Prostate gland (tissue), 2 donors: Measurements from ENCODE around the gene TTC34. TPM values are rescaled to one million over a fixed set of nuclear protein-coding genes. Genes with fewer than 3 reads are reported as not detected.

Experiments
- DNase-seq: peaks from one replicate; pipeline ENCODE4 v3.0.0-alpha.2; 2019; ENCODE audit warnings: low spot score
- H3K27ac ChIP-seq, 2 donors: fragments of 200-600 bp; sonication (generic); 2 replicates each; pipeline ENCODE4 v1.5.1; 2017 to 2019
- H3K27me3 ChIP-seq: fragments of 200-600 bp; sonication (generic); replicated peaks from 2 replicates; pipeline ENCODE4 v1.5.1; 2019; ENCODE audit not compliant: insufficient read depth
- H3K36me3 ChIP-seq, 2 donors: fragments of 200-600 bp; sonication (generic); 1 replicate in 1 of 2; 2 replicates in 1 of 2; pipeline versions ENCODE4 v1.5.1 to v1.8.1; 2017 to 2019
- H3K4me1 ChIP-seq: fragments of 200-600 bp; sonication (generic); replicated peaks from 2 replicates; pipeline ENCODE4 v1.5.1; 2019
- H3K4me3 ChIP-seq, 2 donors: fragments of 200-600 bp; sonication (generic); 2 replicates each; pipeline ENCODE4 v1.5.1; 2017 to 2019
- H3K9me3 ChIP-seq: fragments of 200-600 bp; sonication (generic); 2 replicates; pipeline ENCODE4 v1.5.1; 2017
- POLR2A ChIP-seq: fragments of 450-650 bp; IDR thresholded peaks from one replicate; pipeline ENCODE4 v1.6.1; 2016; ENCODE audit warnings: antibody characterized with exemption, mild to moderate bottlenecking
- POLR2AphosphoS5 ChIP-seq: sonication (generic); formaldehyde crosslinking; IDR thresholded peaks from one replicate; pipeline ENCODE4 v1.6.1; 2017; ENCODE audit warnings: antibody characterized with exemption
- WGBS: methylation state at CpG from one replicate; pipeline ENCODE4 v1.1.5; 2018; 5-methylcytosine and 5-hydroxymethylcytosine counted together
- intact Hi-C: fragments of 100-400 bp; cut with DNase I; formaldehyde crosslinking; loops from one replicate; pipeline ENCODE4 v1.14.2; 2022
- total RNA-seq, 2 donors: library from RNA; depleted of rRNA; stranded (reverse); fragments of >200 nt; gene quantifications; one replicate each; pipeline ENCODE4 v1.1.0, GENCODE V29; 2016
- TF ChIP-seq, protein P1 (sequence below), 4 experiments: fragments of 200-600 bp in 2 of 4; fragments of 450-650 bp in 2 of 4; sonication (generic) in 2 of 4; IDR thresholded peaks; 1 replicate in 3 of 4; 2 replicates in 1 of 4; pipeline ENCODE4 v1.5.1; 2016 to 2019; ENCODE audit warnings: antibody characterized with exemption in 4 of 4, mild to moderate bottlenecking in 2 of 4, moderate library complexity in 2 of 4

Gene TTC34
- total RNA-seq, 2 donors from 2014 or later, result 0.32 to 1.2 TPM

GRCh38 chr1:2611621-2612437 is 189.7 kb downstream of the TTC34 start:
- Histone ChIP-seq H3K36me3 (no peaks in the 10 kb centered on the region), H3K9me3 (no peaks in the 10 kb centered on the region)
- no peak for DNase-seq

GRCh38 chr1:2611031-2611501 is 190.4 kb downstream of the TTC34 start:
- Histone ChIP-seq H3K9me3 (no peaks in the 10 kb centered on the region), H3K27ac (no peak overlapping the region), H3K27me3 (no peaks in the 10 kb centered on the region), H3K36me3 (no peaks in the 10 kb centered on the region), H3K4me1 (no peaks in the 10 kb centered on the region), H3K4me3 (no peak overlapping the region)
- TF ChIP-seq, protein P1, sequence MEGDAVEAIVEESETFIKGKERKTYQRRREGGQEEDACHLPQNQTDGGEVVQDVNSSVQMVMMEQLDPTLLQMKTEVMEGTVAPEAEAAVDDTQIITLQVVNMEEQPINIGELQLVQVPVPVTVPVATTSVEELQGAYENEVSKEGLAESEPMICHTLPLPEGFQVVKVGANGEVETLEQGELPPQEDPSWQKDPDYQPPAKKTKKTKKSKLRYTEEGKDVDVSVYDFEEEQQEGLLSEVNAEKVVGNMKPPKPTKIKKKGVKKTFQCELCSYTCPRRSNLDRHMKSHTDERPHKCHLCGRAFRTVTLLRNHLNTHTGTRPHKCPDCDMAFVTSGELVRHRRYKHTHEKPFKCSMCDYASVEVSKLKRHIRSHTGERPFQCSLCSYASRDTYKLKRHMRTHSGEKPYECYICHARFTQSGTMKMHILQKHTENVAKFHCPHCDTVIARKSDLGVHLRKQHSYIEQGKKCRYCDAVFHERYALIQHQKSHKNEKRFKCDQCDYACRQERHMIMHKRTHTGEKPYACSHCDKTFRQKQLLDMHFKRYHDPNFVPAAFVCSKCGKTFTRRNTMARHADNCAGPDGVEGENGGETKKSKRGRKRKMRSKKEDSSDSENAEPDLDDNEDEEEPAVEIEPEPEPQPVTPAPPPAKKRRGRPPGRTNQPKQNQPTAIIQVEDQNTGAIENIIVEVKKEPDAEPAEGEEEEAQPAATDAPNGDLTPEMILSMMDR (IDR thresholded peaks at IDR 0.05), result no peak
- TF ChIP-seq POLR2AphosphoS5 (no peak), POLR2A (no peak)
- 7% methylated on average over 17 of the region's 24 CpGs for WGBS
- DNase-seq, result no peak
- intact Hi-C loops, result no loop called here

More at GRCh38 chr1:2611621-2612437, 189.7 kb downstream of the TTC34 start:
- Histone ChIP-seq H3K4me3 (no peak overlapping the region), H3K27ac (no peak overlapping the region), H3K4me1 (no peaks in the 10 kb centered on the region), H3K27me3 (no peaks in the 10 kb centered on the region)
- WGBS, result 87% methylated on average over 16 of the region's 19 CpGs
- intact Hi-C loops, result no loop called here
- TF ChIP-seq POLR2A (no peak), POLR2AphosphoS5 (no peak)
- TF ChIP-seq, protein P1 (IDR thresholded peaks at IDR 0.05), result no peak

DNA sequence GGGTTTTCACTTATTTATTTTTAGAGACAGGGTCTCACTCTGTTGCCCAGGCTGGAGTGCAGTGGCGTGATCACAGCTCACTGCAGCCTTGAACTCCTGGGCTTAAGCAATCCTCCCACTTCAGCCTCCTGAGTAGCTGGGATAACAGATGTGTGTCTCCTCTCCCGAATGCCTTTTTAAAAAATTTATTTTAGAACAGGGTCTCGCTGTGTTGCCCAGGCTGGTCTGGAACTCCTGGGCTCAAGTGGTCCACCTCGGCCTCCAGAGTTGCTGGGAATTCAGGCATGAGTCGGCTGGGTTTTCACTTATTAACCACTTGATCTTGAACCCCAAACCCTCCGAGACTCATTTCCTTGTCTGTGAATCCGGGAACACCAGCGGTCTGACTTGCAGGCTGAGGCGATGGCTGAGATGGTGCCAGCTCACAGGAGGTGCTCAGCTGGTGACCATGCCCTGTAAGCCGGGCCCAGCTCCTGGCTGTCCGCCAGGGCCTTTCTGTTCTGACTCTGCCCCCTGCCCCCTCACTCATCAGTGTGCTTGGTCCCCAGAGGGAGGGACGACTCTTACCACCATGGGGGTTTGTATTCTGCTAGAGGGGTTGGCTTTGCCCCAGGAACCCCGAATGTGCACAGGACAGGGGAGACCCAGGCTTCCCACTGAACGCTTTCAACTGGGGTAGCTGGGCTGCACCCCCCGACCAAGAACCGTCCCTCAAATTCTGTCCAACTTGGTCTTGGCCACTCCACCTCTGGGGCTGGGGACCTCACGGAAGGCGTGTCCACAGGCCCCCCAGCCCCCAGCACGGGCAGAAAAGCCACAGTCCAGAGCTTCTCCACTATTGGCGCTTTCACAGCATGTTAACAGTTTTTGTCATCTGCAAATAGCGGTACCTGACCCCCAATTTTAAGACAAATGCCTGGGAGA is 191.2 kb downstream of the TTC34 start:
- Histone ChIP-seq H3K36me3 (no peaks in the 10 kb centered on the region), H3K27ac (no peak overlapping the region), H3K9me3 (no peaks in the 10 kb centered on the region), H3K4me1 (no peaks in the 10 kb centered on the region), H3K27me3 (no peaks in the 10 kb centered on the region), H3K4me3 (no peak overlapping the region)
- no peak for DNase-seq
- TF ChIP-seq POLR2A (no peak), POLR2AphosphoS5 (no peak)
- TF ChIP-seq, protein P1 (IDR thresholded peaks at IDR 0.05), result no peak
- 62% methylated on average over 21 of the region's 21 CpGs for WGBS
- intact Hi-C loops, result no loop called here

- TF ChIP-seq, protein P1 (IDR thresholded peaks at IDR 0.05), result no peak
- TF ChIP-seq POLR2A (no peak), POLR2AphosphoS5 (no peak)
These were observed 192.0 kb downstream of the TTC34 start for GRCh38 chr1:2609319-2610035.

More at GRCh38 chr1:2609319-2610035, 192.0 kb downstream of the TTC34 start:
- no peak for DNase-seq
- H3K9me3 ChIP-seq, result no peaks in the 10 kb centered on the region
- WGBS, result 91% methylated on average over 34 of the region's 34 CpGs
- H3K4me3 ChIP-seq, result no peak overlapping the region
- H3K4me1 ChIP-seq, result no peaks in the 10 kb centered on the region
- H3K27me3 ChIP-seq, result no peaks in the 10 kb centered on the region
- no peaks in the 10 kb centered on the region for H3K36me3 ChIP-seq
- intact Hi-C loops, result no loop called here
- no peak overlapping the region for H3K27ac ChIP-seq
